Lower leg skin (tissue), 4 donors: ENCODE data around the gene UFSP2. TPM values are rescaled to one million over a fixed set of nuclear protein-coding genes. Genes with fewer than 3 reads are reported as not detected.

Experiments
- DNase-seq, 2 donors: peaks; one replicate each; pipeline ENCODE4 v3.0.0-alpha.2; 2019; ENCODE audit warnings: low spot score in 2 of 2
- H3K4me3 ChIP-seq: fragments of 200-600 bp; sonication (generic); 2 replicates; pipeline ENCODE4 v1.5.1; 2017; ENCODE audit warnings: mild to moderate bottlenecking, low read depth; ENCODE audit not compliant: poor library complexity, severe bottlenecking
- POLR2A ChIP-seq, 2 donors: fragments of 450-650 bp; IDR thresholded peaks; one replicate each; pipeline ENCODE4 v1.6.1; 2016 to 2017; ENCODE audit warnings: antibody characterized with exemption in 2 of 2, mild to moderate bottlenecking in 1 of 2, moderate library complexity in 1 of 2
- WGBS, 2 donors: methylation state at CpG; one replicate each; pipeline ENCODE4 v1.1.5; 2018; 5-methylcytosine and 5-hydroxymethylcytosine counted together
- intact Hi-C: fragments of 100-400 bp; cut with DNase I; formaldehyde crosslinking; loops from one replicate; pipeline ENCODE4 v1.15.0; 2023; ENCODE audit warnings: low total_unique reads
- total RNA-seq, 4 donors: library from RNA; depleted of rRNA; stranded (reverse); fragments of >200 nt; gene quantifications; one replicate each; pipeline ENCODE4 v1.1.0, GENCODE V29; 2016
- TF ChIP-seq, protein P1 (sequence below), 3 donors: fragments of 450-650 bp; IDR thresholded peaks; one replicate each; pipeline ENCODE4 v1.5.1; 2016; ENCODE audit warnings: antibody characterized with exemption in 3 of 3, mild to moderate bottlenecking in 3 of 3, moderate library complexity in 2 of 3

UFSP2 gene
- total RNA-seq, 4 donors from 2014 or later = 24.6 to 53.5 (median 32.4) TPM

DNA sequence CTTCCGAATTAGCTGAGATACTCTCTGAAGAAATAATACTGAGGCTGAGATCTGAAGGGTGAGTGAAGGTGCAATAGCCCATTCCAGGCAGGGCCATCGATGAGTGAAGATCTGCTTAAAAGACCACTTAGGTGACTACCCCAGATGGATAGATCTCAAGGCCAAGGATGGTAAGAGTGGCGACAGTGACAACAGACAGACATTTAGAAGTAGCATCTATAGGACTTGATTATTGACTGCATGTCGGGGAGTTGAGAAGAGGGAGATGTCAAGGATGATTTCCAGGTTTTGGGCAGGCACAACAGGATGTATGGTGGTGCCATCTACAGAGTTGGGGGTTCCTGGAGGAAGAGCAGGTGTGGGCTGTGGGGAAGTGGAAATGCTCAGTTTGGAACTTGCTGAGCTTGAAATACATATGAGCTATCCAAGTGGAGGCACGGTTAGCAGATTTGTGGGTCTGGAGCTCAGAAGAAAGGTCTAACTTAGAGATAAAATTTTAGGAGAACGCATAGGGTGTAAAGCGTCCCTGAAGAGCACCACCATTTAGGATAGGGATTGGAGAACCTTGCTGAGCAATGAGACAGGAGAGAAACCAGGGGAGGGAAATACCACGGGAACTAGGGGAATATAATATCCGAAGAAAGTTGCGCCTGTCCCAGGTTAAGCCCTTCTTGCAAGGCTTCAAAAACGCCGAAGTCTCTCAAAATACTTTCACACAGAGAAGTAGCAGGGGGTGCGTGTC is 688 bp downstream of the UFSP2 start:
- intact Hi-C loops = no loop called here
- peak overlapping the region; percentile 65 for H3K4me3 ChIP-seq
- TF ChIP-seq, protein P1, sequence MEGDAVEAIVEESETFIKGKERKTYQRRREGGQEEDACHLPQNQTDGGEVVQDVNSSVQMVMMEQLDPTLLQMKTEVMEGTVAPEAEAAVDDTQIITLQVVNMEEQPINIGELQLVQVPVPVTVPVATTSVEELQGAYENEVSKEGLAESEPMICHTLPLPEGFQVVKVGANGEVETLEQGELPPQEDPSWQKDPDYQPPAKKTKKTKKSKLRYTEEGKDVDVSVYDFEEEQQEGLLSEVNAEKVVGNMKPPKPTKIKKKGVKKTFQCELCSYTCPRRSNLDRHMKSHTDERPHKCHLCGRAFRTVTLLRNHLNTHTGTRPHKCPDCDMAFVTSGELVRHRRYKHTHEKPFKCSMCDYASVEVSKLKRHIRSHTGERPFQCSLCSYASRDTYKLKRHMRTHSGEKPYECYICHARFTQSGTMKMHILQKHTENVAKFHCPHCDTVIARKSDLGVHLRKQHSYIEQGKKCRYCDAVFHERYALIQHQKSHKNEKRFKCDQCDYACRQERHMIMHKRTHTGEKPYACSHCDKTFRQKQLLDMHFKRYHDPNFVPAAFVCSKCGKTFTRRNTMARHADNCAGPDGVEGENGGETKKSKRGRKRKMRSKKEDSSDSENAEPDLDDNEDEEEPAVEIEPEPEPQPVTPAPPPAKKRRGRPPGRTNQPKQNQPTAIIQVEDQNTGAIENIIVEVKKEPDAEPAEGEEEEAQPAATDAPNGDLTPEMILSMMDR (IDR thresholded peaks at IDR 0.05) = no peak
- TF ChIP-seq POLR2A (IDR thresholded peaks at IDR 0.05) = no peak
- no peak for DNase-seq
- 14 to 15% methylated on average over 13 of the region's 13 CpGs for WGBS, 2 donors

DNA sequence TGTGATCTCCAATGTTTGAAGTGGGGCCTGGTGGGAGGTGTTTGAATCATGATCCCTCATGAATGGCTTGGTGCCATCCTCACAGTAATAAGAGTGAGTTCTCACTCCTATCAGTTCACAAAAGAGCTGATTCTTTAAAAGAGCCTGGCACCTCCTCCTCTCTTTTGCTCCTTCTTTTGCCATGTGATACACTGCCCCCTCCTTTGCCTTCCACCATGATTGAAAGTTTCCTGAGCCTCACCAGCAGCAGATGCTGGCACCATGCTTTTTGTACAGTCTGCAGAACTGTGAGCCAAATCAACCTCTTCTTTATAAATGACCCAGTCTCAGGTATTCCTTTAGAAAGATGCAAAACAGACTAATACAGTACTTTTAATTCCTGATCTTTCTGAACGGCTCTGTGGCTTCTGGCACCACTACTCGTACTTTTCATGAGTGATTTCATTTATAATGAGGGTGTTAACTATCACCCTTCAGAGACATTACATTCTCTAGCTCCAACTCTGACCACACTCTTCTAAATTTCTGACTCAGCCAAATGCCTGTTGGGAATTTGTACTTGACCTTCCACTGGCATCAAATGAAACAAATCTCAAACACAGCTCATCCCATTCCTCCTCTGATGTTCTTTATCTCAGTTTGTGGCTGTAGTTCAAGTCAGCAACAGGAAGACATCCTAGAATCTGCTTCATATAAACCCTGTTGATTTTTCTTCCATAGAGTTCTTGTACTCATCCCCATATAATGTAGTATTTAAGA is 4.2 kb downstream of the UFSP2 start:
- intact Hi-C loops = no loop called here
- WGBS, 2 donors = 51 to 53% methylated on average over 2 of the region's 2 CpGs
- no peak for DNase-seq
- TF ChIP-seq, protein P1 (IDR thresholded peaks at IDR 0.05) = no peak
- TF ChIP-seq POLR2A (IDR thresholded peaks at IDR 0.05) = no peak
- H3K4me3 ChIP-seq = no peak overlapping the region

DNA sequence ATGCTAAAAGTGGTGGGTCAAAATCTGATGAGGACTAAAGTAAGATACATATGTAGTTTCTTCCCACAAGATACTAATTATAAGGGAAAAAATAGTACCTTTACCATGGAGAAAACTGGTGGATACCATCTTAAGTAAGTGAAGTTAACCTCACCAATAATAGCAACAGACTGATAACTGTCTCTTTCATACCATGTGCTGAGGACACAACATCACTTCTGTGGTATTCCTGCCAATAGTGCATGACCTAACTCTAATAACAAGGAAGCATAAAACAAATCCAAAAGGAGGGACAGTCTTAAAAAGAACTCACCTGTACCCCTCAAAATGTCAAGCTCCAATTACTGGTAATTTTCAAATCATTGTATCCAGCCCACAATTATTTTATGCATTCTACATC is 8.8 kb downstream of the UFSP2 start:
- DNase-seq = no peak
- intact Hi-C loops = no loop called here
- H3K4me3 ChIP-seq = no peak overlapping the region

DNA sequence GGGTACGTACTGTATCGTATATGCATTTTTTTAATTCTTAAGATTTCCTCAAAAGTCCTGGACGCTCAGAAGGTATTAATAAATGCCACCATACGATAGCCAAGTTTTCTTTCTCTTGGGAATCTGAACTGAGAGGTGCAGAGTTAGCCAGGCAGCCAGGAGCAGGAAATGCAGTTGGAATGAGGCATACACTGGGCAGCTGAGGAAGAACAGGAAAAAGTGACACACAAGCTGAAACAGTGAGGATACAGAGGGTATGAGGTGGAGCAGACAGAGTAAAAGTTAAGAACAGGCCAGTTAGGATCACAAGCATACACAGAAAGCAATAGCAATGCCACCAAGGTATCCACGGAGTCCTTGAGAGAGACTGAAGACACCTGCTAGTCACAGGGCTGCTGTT is 13.4 kb downstream of the UFSP2 start:
- TF ChIP-seq POLR2A (IDR thresholded peaks at IDR 0.05) = no peak
- TF ChIP-seq, protein P1 (IDR thresholded peaks at IDR 0.05) = no peak
- 87 to 90% methylated on average over 5 of the region's 5 CpGs for WGBS, 2 donors
- intact Hi-C loops = no loop called here
- no peak for DNase-seq
- H3K4me3 ChIP-seq = no peak overlapping the region

More for the DNA sequence above, 8.8 kb downstream of the UFSP2 start:
- TF ChIP-seq, protein P1 (IDR thresholded peaks at IDR 0.05) = no peak
- no peak for TF ChIP-seq POLR2A (IDR thresholded peaks at IDR 0.05)

DNA sequence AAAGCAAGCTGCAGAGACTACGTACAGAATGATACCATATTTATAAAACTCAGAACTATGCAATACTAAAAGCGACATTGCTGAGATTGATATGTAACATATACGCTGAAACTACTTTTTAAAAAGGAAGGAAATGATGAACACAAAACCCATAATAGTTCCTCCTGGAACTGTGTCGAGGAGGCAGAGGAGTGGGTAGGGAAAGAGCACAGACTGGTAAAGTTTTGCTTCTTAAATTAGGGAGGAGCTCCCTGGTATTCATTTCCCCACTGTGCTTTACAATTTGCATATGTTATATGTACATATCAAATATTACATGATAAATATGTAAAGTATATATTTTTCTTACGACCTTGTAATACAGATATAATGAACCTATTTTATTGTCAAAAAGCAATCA is 13.9 kb downstream of the UFSP2 start:
- TF ChIP-seq POLR2A (IDR thresholded peaks at IDR 0.05) = no peak
- TF ChIP-seq, protein P1 (IDR thresholded peaks at IDR 0.05) = no peak
- DNase-seq = no peak
- intact Hi-C loops = no loop called here
- no peak overlapping the region for H3K4me3 ChIP-seq
- WGBS, 2 donors = 78 to 81% methylated on average over 5 of the region's 5 CpGs
